Measurements from ENCODE around the gene TMC2.

Gene TMC2

DNA sequence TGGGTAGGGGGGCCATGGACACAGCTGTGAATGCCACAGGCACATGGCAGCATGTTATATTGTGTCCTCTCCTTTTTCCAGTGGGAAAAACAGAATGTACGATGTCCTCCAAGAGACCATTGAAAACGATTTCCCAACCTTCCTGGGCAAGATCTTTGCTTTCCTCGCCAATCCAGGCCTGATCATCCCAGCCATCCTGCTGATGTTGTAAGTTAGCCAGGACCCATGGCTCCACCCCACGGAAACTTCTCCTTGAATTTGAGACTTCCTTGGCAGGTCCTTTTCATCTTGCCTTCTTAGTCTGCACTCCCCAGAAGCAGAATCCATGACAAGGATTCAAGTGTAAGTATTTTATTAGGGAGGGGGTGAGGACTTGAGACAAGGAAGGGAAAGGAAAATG, 87.8 kb downstream of the TMC2 start:
- Histone ChIP-seq H3K27me3 (ENCODE audit: control insufficient read depth, insufficient read depth, low read length) (no peaks in the 10 kb centered on the region), H3K36me3 (ENCODE audit: control insufficient read depth, insufficient read depth, low read length) (no peaks in the 10 kb centered on the region), H3K27ac (ENCODE audit: low read length) (no peak overlapping the region), H3K4me1 (ENCODE audit: control insufficient read depth, insufficient read depth, low read length) (no peaks in the 10 kb centered on the region), H3K9me3 (ENCODE audit: control insufficient read depth, insufficient read depth, low read length) (no peaks in the 10 kb centered on the region), H3K4me3 (ENCODE audit: low read length) (no peak overlapping the region)
- WGBS (ENCODE audit: insufficient coverage, insufficient read length): no CpG with 5 or more reads among the region's 4 CpGs
- DNase-seq (ENCODE audit: low read depth, low spot score): no peak

GRCh38 chr20:2625062-2625461, 88.7 kb downstream of the TMC2 start:
- no peaks in the 10 kb centered on the region for H3K9me3 ChIP-seq (ENCODE audit: control insufficient read depth, insufficient read depth, low read length)
- H3K27me3 ChIP-seq (ENCODE audit: control insufficient read depth, insufficient read depth, low read length): no peaks in the 10 kb centered on the region
- H3K4me1 ChIP-seq (ENCODE audit: control insufficient read depth, insufficient read depth, low read length): no peaks in the 10 kb centered on the region
- no CpG with 5 or more reads among the region's 2 CpGs for WGBS (ENCODE audit: insufficient coverage, insufficient read length)
- no peaks in the 10 kb centered on the region for H3K36me3 ChIP-seq (ENCODE audit: control insufficient read depth, insufficient read depth, low read length)
- no peak overlapping the region for H3K27ac ChIP-seq (ENCODE audit: low read length)
- DNase-seq (ENCODE audit: low read depth, low spot score): no peak
- H3K4me3 ChIP-seq (ENCODE audit: low read length): no peak overlapping the region

DNA sequence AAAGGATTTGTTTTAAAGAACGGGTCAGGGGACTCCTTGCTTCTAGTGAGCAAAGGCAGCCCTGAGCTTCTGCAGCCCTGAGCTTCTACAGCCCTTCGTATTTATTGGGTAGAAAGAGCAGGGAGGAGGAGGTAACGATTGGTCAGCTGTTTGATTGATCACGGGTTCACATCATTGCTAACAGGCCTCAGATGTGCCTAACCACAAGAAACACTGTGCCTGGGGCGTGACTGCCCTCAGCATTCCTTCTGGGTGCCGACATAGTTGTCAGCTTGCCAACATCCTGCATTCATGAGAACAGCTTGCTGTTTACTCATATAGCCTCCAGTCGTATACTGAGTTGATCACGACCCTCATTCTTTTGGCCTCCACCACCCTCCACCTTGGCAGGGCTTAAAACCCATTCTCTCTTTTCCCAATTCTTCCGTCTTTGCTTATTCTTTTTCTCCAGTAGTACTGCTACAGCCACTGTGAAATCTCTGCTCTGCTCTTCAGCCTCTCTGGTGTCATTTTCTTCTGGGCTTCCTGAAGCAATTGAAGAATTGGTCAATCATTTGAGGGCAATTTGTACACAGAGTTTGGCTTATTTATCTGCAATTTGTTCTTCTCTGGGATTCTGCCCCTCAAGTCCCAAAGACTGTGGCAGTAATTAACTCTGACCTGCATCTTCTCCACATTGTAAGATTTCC, 90.6 kb downstream of the TMC2 start:
- H3K4me3 ChIP-seq (ENCODE audit: low read length): no peak overlapping the region
- H3K27ac ChIP-seq (ENCODE audit: low read length): no peak overlapping the region

GRCh38 chr20:2631228-2631627, 94.9 kb downstream of the TMC2 start:
- Histone ChIP-seq H3K4me1 (ENCODE audit: control insufficient read depth, insufficient read depth, low read length) (no peaks in the 10 kb centered on the region), H3K9me3 (ENCODE audit: control insufficient read depth, insufficient read depth, low read length) (no peaks in the 10 kb centered on the region), H3K27ac (ENCODE audit: low read length) (no peak overlapping the region), H3K36me3 (ENCODE audit: control insufficient read depth, insufficient read depth, low read length) (no peaks in the 10 kb centered on the region), H3K4me3 (ENCODE audit: low read length) (no peak overlapping the region), H3K27me3 (ENCODE audit: control insufficient read depth, insufficient read depth, low read length) (0 out of 2 replicates have a peak, but pooled peaks cover 2% of the 10 kb centered on the region)
- DNase-seq (ENCODE audit: low read depth, low spot score): no peak
- no CpG with 5 or more reads among the region's 1 CpG for WGBS (ENCODE audit: insufficient coverage, insufficient read length)

More for the DNA sequence above, 90.6 kb downstream of the TMC2 start:
- H3K9me3 ChIP-seq (ENCODE audit: control insufficient read depth, insufficient read depth, low read length): no peaks in the 10 kb centered on the region
- no CpG with 5 or more reads among the region's 9 CpGs for WGBS (ENCODE audit: insufficient coverage, insufficient read length)
- H3K27me3 ChIP-seq (ENCODE audit: control insufficient read depth, insufficient read depth, low read length): no peaks in the 10 kb centered on the region
- H3K36me3 ChIP-seq (ENCODE audit: control insufficient read depth, insufficient read depth, low read length): no peaks in the 10 kb centered on the region
- H3K4me1 ChIP-seq (ENCODE audit: control insufficient read depth, insufficient read depth, low read length): no peaks in the 10 kb centered on the region
- DNase-seq (ENCODE audit: low read depth, low spot score): no peak

- Histone ChIP-seq H3K4me1 (ENCODE audit: control insufficient read depth, insufficient read depth, low read length) (no peaks in the 10 kb centered on the region), H3K27me3 (ENCODE audit: control insufficient read depth, insufficient read depth, low read length) (0 out of 2 replicates have a peak, but pooled peaks cover 2% of the 10 kb centered on the region), H3K27ac (ENCODE audit: low read length) (no peak overlapping the region), H3K36me3 (ENCODE audit: control insufficient read depth, insufficient read depth, low read length) (no peaks in the 10 kb centered on the region), H3K9me3 (ENCODE audit: control insufficient read depth, insufficient read depth, low read length) (no peaks in the 10 kb centered on the region), H3K4me3 (ENCODE audit: low read length) (no peak overlapping the region)
- WGBS (ENCODE audit: insufficient coverage, insufficient read length): no CpG with 5 or more reads among the region's 1 CpG
- no peak for DNase-seq (ENCODE audit: low read depth, low spot score)
Observed at GRCh38 chr20:2633381-2633780, 97.0 kb downstream of the TMC2 start.

DNA sequence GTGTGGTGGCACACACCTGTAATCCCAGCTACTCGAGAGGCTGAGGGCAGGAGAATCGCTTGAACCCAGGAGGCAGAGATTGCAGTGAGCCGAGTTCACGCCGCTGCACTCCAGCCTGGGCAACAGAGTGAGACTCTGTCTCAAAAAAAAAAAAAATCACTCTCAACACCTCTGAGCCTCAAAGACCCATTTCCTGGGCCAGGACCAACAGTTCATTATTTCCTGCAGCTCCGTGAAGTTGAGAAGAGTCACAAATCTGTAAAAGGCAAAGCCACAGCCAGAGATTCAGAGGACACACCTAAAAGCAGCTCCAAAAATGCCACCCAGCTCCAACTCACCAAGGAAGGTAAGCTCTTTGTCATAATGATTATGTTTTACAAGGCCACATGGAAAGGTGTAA, 100.9 kb downstream of the TMC2 start:
- WGBS (ENCODE audit: insufficient coverage, insufficient read length): no CpG with 5 or more reads among the region's 6 CpGs
- Histone ChIP-seq H3K27ac (ENCODE audit: low read length) (no peak overlapping the region), H3K36me3 (ENCODE audit: control insufficient read depth, insufficient read depth, low read length) (no peaks in the 10 kb centered on the region), H3K4me1 (ENCODE audit: control insufficient read depth, insufficient read depth, low read length) (no peaks in the 10 kb centered on the region), H3K9me3 (ENCODE audit: control insufficient read depth, insufficient read depth, low read length) (no peaks in the 10 kb centered on the region), H3K27me3 (ENCODE audit: control insufficient read depth, insufficient read depth, low read length) (0 out of 2 replicates have a peak, but pooled peaks cover 2% of the 10 kb centered on the region), H3K4me3 (ENCODE audit: low read length) (no peak overlapping the region)
- DNase-seq (ENCODE audit: low read depth, low spot score): no peak

DNA sequence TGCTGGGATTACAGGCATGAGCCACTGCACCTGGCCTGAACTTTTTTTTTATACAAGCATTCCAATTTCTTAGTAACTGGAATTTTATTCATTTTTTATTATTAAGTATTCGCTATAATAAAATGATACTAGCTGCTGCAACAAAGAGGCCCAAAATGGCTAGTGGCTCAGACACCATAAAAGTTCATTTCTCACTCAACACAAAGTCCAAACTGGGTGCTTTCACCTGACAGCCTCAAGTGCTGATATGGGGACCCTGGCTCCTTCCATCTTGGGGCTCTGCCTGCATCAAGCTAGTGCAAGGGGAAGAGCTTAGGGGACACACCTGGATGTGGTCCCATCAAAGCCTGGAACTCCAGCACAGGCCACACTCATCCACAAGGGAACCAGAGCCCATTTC, 103.9 kb downstream of the TMC2 start:
- no peak for DNase-seq (ENCODE audit: low read depth, low spot score)
- no CpG with 5 or more reads among the region's 1 CpG for WGBS (ENCODE audit: insufficient coverage, insufficient read length)
- no peak overlapping the region for H3K27ac ChIP-seq (ENCODE audit: low read length)

GRCh38 chr20:2640899-2641298, 104.5 kb downstream of the TMC2 start:
- no CpG with 5 or more reads among the region's 9 CpGs for WGBS (ENCODE audit: insufficient coverage, insufficient read length)
- DNase-seq (ENCODE audit: low read depth, low spot score): no peak
- H3K27me3 ChIP-seq (ENCODE audit: control insufficient read depth, insufficient read depth, low read length): no peaks in the 10 kb centered on the region
- H3K4me1 ChIP-seq (ENCODE audit: control insufficient read depth, insufficient read depth, low read length): no peaks in the 10 kb centered on the region
- no peaks in the 10 kb centered on the region for H3K36me3 ChIP-seq (ENCODE audit: control insufficient read depth, insufficient read depth, low read length)
- no peak overlapping the region for H3K27ac ChIP-seq (ENCODE audit: low read length)
- H3K9me3 ChIP-seq (ENCODE audit: control insufficient read depth, insufficient read depth, low read length): no peaks in the 10 kb centered on the region
- no peak overlapping the region for H3K4me3 ChIP-seq (ENCODE audit: low read length)

More for the DNA sequence above, 103.9 kb downstream of the TMC2 start:
- Histone ChIP-seq H3K36me3 (ENCODE audit: control insufficient read depth, insufficient read depth, low read length) (no peaks in the 10 kb centered on the region), H3K27me3 (ENCODE audit: control insufficient read depth, insufficient read depth, low read length) (0 out of 2 replicates have a peak, but pooled peaks cover 2% of the 10 kb centered on the region), H3K4me3 (ENCODE audit: low read length) (no peak overlapping the region), H3K4me1 (ENCODE audit: control insufficient read depth, insufficient read depth, low read length) (no peaks in the 10 kb centered on the region), H3K9me3 (ENCODE audit: control insufficient read depth, insufficient read depth, low read length) (no peaks in the 10 kb centered on the region)

DNA sequence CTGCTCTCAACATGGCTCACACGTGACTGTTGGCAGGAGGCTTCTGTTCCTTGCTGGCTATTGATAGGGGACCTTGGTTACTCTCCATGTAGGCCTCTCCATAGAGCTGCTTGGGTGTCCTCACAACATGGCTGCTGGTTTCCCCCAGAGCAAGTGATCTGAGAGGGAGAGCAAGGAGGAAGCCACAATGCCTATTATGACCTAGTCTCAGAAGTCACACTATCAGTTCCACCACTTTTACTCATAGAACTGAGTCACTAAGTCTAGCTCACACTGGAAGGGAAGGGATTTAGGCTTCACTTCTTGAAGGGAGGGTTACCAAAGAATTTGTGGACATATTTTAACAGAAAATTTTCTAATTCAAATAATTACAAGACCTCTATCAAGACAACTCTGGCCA, 107.3 kb downstream of the TMC2 start:
- H3K27ac ChIP-seq (ENCODE audit: low read length): no peak overlapping the region
- no peak overlapping the region for H3K4me3 ChIP-seq (ENCODE audit: low read length)
- no peaks in the 10 kb centered on the region for H3K27me3 ChIP-seq (ENCODE audit: control insufficient read depth, insufficient read depth, low read length)
- no peaks in the 10 kb centered on the region for H3K36me3 ChIP-seq (ENCODE audit: control insufficient read depth, insufficient read depth, low read length)
- H3K9me3 ChIP-seq (ENCODE audit: control insufficient read depth, insufficient read depth, low read length): no peaks in the 10 kb centered on the region
- no peaks in the 10 kb centered on the region for H3K4me1 ChIP-seq (ENCODE audit: control insufficient read depth, insufficient read depth, low read length)
- DNase-seq (ENCODE audit: low read depth, low spot score): no peak
- WGBS (ENCODE audit: insufficient coverage, insufficient read length): no CpG with 5 or more reads among the region's 1 CpG

DNA sequence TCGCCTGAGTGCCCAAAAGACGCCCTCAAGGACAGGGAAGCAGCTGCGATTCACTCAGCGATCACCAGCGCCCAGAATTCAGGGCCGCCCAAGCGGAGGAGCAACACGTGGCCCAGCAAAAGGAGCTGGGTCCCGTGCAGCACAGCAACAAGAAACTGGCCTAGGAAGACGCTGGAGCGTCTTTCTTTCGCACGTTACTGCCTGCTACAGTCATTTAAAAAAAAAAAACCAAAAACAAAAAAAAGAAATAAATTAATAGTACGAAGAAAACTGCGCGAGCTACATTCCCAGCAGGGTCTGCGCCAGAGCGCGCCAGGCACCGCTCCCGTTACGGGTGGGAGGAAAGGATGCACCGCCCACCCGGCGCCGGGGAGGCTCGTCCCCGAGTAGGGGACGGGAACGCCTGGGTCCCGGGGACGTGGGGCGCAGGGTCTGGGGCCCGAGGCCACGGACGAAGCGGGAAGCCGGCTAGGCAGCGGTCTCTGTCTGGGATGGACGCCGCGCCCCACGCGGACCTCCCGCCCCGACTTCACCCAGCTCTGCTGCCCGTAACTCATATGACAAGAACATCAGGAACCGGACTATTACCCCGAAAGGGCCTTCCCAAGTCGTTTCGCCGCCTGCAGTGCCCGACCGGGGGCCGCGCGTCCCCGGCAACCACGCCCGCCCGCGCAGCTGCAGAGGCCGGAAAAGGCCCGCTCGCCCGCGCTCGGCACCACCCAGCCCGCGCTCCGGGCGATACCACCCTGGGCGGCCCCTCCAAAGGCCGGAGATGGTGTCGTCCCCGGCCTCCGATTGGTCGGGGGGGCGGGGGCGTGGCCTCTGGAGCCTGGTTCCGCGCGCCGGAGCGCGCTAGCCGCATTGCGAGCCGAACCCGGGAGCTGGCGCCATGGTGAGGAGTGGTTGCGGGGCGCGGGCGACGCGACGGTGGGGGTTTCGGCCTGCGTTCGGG, 115.7 kb downstream of the TMC2 start, which contains the start of gene NOP56:
Gene NOP56, plus strand, starts transcription at position 861 of the 952 bp plus-strand sequence. Its CDS starts 29 bp downstream, at position 890.
- H3K9me3 ChIP-seq (ENCODE audit: control insufficient read depth, insufficient read depth, low read length): no peaks in the 10 kb centered on the region
- H3K4me3 ChIP-seq (ENCODE audit: low read length): peak within 1 kb of the TSS; percentile 95
- H3K27ac ChIP-seq (ENCODE audit: low read length): no peak within 1 kb of the TSS
- no peaks in the 10 kb centered on the region for H3K4me1 ChIP-seq (ENCODE audit: control insufficient read depth, insufficient read depth, low read length)
- H3K36me3 ChIP-seq (ENCODE audit: control insufficient read depth, insufficient read depth, low read length): peaks cover 34% of the 10 kb centered on the region
- WGBS (ENCODE audit: insufficient coverage, insufficient read length): no CpG with 5 or more reads among the region's 101 CpGs
- H3K27me3 ChIP-seq (ENCODE audit: control insufficient read depth, insufficient read depth, low read length): no peaks in the 10 kb centered on the region
- DNase-seq (ENCODE audit: low read depth, low spot score): no peak

Measured in iPS DF 6.9 (cell line).